ENCODE data around the gene ARHGAP32.

Gene ARHGAP32

GRCh38 chr11:129023968-129024676, 168.0 kb downstream of the ARHGAP32 start:
- no peak for TF ChIP-seq SNAI2 (CRISPR knock-in tag; IDR thresholded peaks at IDR 0.05)
- TF ChIP-seq ZC3H10 (CRISPR knock-in tag; IDR thresholded peaks at IDR 0.05), result no peak
- no peak for TF ChIP-seq PPARA (CRISPR knock-in tag; IDR thresholded peaks at IDR 0.05; ENCODE audit: borderline replicate concordance)
- no peak for TF ChIP-seq ZNF8 (CRISPR knock-in tag; IDR thresholded peaks at IDR 0.05)
- TF ChIP-seq, protein P1, sequence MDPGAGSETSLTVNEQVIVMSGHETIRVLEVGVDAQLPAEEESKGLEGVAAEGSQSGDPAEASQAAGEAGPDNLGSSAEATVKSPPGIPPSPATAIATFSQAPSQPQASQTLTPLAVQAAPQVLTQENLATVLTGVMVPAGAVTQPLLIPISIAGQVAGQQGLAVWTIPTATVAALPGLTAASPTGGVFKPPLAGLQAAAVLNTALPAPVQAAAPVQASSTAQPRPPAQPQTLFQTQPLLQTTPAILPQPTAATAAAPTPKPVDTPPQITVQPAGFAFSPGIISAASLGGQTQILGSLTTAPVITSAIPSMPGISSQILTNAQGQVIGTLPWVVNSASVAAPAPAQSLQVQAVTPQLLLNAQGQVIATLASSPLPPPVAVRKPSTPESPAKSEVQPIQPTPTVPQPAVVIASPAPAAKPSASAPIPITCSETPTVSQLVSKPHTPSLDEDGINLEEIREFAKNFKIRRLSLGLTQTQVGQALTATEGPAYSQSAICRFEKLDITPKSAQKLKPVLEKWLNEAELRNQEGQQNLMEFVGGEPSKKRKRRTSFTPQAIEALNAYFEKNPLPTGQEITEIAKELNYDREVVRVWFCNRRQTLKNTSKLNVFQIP (CRISPR knock-in tag; IDR thresholded peaks at IDR 0.05; ENCODE audit: borderline replicate concordance, low read depth), result no peak
- TF ChIP-seq ARNTL (CRISPR knock-in tag; IDR thresholded peaks at IDR 0.05; ENCODE audit: borderline replicate concordance, low read depth), result no peak
- no peak for TF ChIP-seq OSR1 (CRISPR knock-in tag; IDR thresholded peaks at IDR 0.05)
- no peak for TF ChIP-seq ZFP3 (CRISPR knock-in tag; IDR thresholded peaks at IDR 0.05)
- TF ChIP-seq, protein P2, sequence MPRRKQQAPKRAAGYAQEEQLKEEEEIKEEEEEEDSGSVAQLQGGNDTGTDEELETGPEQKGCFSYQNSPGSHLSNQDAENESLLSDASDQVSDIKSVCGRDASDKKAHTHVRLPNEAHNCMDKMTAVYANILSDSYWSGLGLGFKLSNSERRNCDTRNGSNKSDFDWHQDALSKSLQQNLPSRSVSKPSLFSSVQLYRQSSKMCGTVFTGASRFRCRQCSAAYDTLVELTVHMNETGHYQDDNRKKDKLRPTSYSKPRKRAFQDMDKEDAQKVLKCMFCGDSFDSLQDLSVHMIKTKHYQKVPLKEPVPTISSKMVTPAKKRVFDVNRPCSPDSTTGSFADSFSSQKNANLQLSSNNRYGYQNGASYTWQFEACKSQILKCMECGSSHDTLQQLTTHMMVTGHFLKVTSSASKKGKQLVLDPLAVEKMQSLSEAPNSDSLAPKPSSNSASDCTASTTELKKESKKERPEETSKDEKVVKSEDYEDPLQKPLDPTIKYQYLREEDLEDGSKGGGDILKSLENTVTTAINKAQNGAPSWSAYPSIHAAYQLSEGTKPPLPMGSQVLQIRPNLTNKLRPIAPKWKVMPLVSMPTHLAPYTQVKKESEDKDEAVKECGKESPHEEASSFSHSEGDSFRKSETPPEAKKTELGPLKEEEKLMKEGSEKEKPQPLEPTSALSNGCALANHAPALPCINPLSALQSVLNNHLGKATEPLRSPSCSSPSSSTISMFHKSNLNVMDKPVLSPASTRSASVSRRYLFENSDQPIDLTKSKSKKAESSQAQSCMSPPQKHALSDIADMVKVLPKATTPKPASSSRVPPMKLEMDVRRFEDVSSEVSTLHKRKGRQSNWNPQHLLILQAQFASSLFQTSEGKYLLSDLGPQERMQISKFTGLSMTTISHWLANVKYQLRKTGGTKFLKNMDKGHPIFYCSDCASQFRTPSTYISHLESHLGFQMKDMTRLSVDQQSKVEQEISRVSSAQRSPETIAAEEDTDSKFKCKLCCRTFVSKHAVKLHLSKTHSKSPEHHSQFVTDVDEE (CRISPR knock-in tag; IDR thresholded peaks at IDR 0.05), result no peak
- no peak for TF ChIP-seq ZNF70 (CRISPR knock-in tag; IDR thresholded peaks at IDR 0.05)
- no peak for ATAC-seq

DNA sequence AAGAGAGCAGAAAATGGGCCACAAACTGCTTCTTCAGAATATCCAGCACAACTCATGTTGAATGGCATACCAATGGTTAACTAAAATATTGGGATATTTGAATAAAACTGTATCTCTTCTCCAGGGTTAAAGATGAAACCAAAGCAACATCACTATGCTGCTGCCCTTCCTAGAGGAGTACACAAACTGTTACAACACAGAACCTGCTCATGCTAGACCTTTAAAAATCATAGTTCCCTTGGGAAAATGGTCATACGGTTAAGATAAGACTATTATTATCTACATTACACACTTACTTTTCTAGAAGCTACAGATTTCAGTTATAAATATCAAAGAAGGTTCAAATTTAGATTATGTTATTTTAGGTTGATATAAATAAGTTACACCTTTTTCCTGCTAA, 170.8 kb downstream of the ARHGAP32 start:
- no peak for ATAC-seq
- TF ChIP-seq ZFP30 (CRISPR knock-in tag; IDR thresholded peaks at IDR 0.05), result no peak
- TF ChIP-seq, protein P1 (CRISPR knock-in tag; IDR thresholded peaks at IDR 0.05; ENCODE audit: borderline replicate concordance, low read depth), result no peak
- TF ChIP-seq TCF4 (CRISPR knock-in tag; IDR thresholded peaks at IDR 0.05; ENCODE audit: borderline replicate concordance), result no peak
- no peak for TF ChIP-seq ZNF8 (CRISPR knock-in tag; IDR thresholded peaks at IDR 0.05)
- no peak for TF ChIP-seq CSDC2 (CRISPR knock-in tag; IDR thresholded peaks at IDR 0.05)
- no peak for TF ChIP-seq ZNF565 (CRISPR knock-in tag; conservative IDR thresholded peaks at IDR 0.05; ENCODE audit: low read depth)
- TF ChIP-seq SNAI2 (CRISPR knock-in tag; IDR thresholded peaks at IDR 0.05), result no peak
- no peak for TF ChIP-seq CREB5 (CRISPR knock-in tag; IDR thresholded peaks at IDR 0.05; ENCODE audit: low read depth)
- no peak for TF ChIP-seq ZC3H10 (CRISPR knock-in tag; IDR thresholded peaks at IDR 0.05)

DNA sequence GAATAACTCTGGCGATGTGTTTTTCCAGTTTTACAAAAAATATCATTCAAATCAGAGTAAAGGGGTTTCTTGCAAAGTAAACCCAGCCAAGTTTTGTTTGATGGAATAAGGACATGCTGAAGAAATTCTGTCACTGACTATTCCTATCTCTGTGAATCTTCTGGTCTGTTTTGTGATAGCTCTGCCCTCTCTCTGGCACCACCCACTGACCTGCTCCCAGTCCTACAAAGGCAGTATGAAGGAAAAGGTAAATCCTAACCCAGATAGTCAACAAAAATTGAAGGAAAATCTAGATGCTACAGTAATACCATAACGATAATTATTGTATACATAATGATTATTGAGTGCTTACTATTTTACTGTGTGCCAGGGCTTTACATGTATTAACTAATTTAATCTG, 173.1 kb downstream of the ARHGAP32 start:
- TF ChIP-seq TCF4 (CRISPR knock-in tag; IDR thresholded peaks at IDR 0.05; ENCODE audit: borderline replicate concordance), result no peak
- no peak for TF ChIP-seq PPARA (CRISPR knock-in tag; IDR thresholded peaks at IDR 0.05; ENCODE audit: borderline replicate concordance)
- TF ChIP-seq ZFP3 (CRISPR knock-in tag; IDR thresholded peaks at IDR 0.05), result no peak
- no peak for TF ChIP-seq ISL1 (CRISPR knock-in tag; IDR thresholded peaks at IDR 0.05)
- TF ChIP-seq CREB5 (CRISPR knock-in tag; IDR thresholded peaks at IDR 0.05; ENCODE audit: low read depth), result no peak
- no peak for TF ChIP-seq OSR1 (CRISPR knock-in tag; IDR thresholded peaks at IDR 0.05)
- TF ChIP-seq, protein P3, sequence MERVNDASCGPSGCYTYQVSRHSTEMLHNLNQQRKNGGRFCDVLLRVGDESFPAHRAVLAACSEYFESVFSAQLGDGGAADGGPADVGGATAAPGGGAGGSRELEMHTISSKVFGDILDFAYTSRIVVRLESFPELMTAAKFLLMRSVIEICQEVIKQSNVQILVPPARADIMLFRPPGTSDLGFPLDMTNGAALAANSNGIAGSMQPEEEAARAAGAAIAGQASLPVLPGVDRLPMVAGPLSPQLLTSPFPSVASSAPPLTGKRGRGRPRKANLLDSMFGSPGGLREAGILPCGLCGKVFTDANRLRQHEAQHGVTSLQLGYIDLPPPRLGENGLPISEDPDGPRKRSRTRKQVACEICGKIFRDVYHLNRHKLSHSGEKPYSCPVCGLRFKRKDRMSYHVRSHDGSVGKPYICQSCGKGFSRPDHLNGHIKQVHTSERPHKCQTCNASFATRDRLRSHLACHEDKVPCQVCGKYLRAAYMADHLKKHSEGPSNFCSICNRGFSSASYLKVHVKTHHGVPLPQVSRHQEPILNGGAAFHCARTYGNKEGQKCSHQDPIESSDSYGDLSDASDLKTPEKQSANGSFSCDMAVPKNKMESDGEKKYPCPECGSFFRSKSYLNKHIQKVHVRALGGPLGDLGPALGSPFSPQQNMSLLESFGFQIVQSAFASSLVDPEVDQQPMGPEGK (CRISPR knock-in tag; IDR thresholded peaks at IDR 0.05; ENCODE audit: borderline replicate concordance), result no peak
- no peak for TF ChIP-seq CSRNP3 (CRISPR knock-in tag; IDR thresholded peaks at IDR 0.05)
- TF ChIP-seq ZNF8 (CRISPR knock-in tag; IDR thresholded peaks at IDR 0.05), result no peak
- TF ChIP-seq ZC3H10 (CRISPR knock-in tag; IDR thresholded peaks at IDR 0.05), result no peak
- ATAC-seq, result no peak
